ENCODE results near the gene CDC42EP4.
A peak's percentile ranks its signal among the peaks of the same experiment; 100 is the strongest.

Gene CDC42EP4

DNA sequence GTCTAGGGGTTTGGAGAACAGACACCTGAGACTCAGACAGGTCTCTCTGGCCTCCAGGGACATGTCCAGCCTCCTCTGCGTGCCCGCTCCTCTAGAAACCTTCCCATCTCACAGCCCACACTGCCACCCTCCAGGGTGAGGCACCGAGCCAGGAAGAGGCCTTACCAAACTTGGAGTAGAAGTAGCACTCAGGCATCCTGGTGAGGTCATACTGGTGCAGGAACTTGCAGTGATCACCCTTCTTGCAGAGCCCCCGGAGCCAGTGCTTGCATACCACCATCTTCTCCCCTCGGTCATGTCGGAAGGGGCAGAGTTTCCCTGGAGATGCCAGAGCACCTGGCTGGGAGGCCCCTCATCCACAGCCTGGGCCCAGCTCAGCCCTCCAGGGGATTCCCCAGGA lies 54.3 kb downstream of the CDC42EP4 start:
- TF ChIP-seq, protein P1, sequence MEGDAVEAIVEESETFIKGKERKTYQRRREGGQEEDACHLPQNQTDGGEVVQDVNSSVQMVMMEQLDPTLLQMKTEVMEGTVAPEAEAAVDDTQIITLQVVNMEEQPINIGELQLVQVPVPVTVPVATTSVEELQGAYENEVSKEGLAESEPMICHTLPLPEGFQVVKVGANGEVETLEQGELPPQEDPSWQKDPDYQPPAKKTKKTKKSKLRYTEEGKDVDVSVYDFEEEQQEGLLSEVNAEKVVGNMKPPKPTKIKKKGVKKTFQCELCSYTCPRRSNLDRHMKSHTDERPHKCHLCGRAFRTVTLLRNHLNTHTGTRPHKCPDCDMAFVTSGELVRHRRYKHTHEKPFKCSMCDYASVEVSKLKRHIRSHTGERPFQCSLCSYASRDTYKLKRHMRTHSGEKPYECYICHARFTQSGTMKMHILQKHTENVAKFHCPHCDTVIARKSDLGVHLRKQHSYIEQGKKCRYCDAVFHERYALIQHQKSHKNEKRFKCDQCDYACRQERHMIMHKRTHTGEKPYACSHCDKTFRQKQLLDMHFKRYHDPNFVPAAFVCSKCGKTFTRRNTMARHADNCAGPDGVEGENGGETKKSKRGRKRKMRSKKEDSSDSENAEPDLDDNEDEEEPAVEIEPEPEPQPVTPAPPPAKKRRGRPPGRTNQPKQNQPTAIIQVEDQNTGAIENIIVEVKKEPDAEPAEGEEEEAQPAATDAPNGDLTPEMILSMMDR (IDR thresholded peaks at IDR 0.05; ENCODE audit: control insufficient read depth, insufficient read depth, low read depth, low read length, missing control alignments), result no peak
- DNase-seq (ENCODE audit: low read depth), result no peak
- no peak overlapping the region for H3K4me3 ChIP-seq (ENCODE audit: control insufficient read depth, low read depth, low read length)

DNA sequence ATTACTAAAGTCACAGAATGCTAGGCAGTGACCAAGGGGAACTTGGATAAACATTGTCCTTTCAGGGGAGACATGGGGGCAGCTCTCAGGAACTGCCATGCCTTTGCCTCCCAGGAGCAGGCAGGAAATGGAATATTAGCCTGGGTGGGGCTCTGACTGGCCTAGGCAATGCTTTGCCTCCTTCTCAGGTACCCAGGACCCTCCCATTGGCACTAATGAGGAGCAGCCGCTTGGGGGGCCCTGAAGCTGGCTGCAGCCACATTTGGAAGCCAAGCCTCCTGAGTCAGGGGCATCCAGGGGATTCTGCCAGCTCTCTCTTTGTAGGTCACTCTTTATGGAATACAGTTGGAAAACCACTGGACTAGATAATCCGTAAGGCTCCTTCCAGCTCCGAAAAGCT lies 55.6 kb downstream of the CDC42EP4 start:
- no peak overlapping the region for H3K4me3 ChIP-seq (ENCODE audit: control insufficient read depth, low read depth, low read length)
- no peak for DNase-seq (ENCODE audit: low read depth)
- TF ChIP-seq, protein P1 (IDR thresholded peaks at IDR 0.05; ENCODE audit: control insufficient read depth, insufficient read depth, low read depth, low read length, missing control alignments), result no peak

GRCh38 chr17:73255671-73256181 lies 56.1 kb downstream of the CDC42EP4 start:
- TF ChIP-seq, protein P1 (IDR thresholded peaks at IDR 0.05; ENCODE audit: control insufficient read depth, insufficient read depth, low read depth, low read length, missing control alignments), result peak; percentile 98
- H3K4me3 ChIP-seq (ENCODE audit: control insufficient read depth, low read depth, low read length), result no peak overlapping the region
- no peak for DNase-seq (ENCODE audit: low read depth)

DNA sequence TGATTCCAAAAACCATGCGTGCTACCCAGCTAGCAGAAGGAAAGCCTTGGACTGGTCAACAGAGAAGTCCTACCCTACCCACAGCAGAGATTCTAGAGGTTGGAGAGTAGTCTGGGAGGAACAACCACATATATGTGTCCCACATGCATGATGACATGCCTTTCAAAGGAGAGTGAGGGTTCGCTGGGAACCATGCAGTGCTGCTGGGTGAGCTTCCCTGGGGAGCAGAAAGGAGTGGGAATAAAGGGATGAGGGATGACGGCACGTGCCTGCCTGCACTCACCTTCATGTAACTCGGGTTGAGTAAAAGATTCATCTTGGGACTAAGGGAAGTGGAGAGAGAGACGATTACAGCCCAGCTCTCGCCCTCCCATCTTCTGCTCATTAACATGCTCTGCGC lies 59.9 kb downstream of the CDC42EP4 start:
- no peak overlapping the region for H3K4me3 ChIP-seq (ENCODE audit: control insufficient read depth, low read depth, low read length)
- DNase-seq (ENCODE audit: low read depth), result no peak
- TF ChIP-seq, protein P1 (IDR thresholded peaks at IDR 0.05; ENCODE audit: control insufficient read depth, insufficient read depth, low read depth, low read length, missing control alignments), result no peak

DNA sequence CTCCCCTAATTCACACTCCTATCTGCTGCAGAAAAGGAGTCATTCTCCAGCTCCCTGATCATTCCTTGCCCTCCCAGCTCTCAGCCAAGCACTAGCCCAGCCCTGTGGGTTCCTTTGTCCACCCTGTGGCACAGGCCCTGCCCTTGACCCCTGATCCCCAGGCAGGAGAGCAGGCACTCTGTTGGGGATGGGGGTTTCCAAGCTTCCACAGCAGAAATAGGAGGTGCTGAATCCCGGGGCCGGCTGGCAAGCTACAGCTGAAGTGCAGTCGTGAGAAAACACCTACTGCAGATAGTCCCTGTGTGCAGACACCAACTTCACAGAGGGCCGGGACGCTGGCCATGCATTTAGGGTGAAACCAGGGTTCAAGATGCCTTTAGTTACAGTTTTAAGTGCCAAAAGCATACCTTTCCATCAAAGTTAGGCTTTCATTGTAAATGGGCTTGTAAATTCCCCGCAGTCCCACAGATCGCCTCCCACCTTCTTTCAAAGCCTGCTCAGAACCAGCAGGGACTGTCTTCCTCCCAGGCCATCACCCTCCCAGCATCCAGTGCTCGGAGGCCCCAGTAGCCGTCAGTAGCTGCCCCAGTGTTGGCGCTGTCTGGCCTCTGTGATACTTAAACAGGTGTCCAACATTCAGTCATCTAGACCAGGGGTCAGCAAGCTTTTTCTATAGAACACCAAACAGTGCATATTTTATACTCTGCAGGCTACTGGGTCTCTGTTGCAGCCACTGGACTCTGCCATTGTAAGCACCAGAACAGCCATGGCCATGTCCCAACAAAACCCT lies 60.8 kb downstream of the CDC42EP4 start:
- no peak for DNase-seq (ENCODE audit: low read depth)
- TF ChIP-seq, protein P1 (IDR thresholded peaks at IDR 0.05; ENCODE audit: control insufficient read depth, insufficient read depth, low read depth, low read length, missing control alignments), result no peak
- no peak overlapping the region for H3K4me3 ChIP-seq (ENCODE audit: control insufficient read depth, low read depth, low read length)

- TF ChIP-seq, protein P1 (IDR thresholded peaks at IDR 0.05; ENCODE audit: control insufficient read depth, insufficient read depth, low read depth, low read length, missing control alignments), result no peak
- H3K4me3 ChIP-seq (ENCODE audit: control insufficient read depth, low read depth, low read length), result no peak overlapping the region
- DNase-seq (ENCODE audit: low read depth), result no peak
Measured at GRCh38 chr17:73249700-73250099, 62.1 kb downstream of the CDC42EP4 start.
